ENCODE measurements around the gene FTO.

FTO gene

DNA sequence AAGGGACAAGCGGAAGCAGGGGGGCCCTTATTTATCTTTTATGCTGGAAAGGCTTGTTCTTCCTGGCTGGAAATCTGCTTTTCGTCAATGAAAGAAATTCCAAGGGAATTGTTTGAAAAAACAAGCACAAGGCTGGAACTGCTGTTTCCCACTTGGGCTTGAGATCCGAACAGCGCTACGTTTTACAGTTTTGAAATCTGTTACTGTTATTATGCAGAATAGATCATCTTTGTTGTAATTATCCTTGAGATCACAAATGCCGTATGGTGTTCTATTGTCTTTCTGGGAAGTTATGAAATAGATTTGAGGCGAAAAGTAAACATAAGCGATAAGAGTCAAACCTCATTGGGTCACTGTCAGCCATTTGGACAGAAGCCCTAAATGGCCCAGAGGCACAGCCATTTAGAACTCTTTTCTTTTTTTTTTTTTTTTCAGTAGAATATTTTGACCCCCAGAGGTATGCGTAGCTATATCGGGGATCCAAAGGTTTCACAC, 359.4 kb downstream of the FTO start:
- ChIA-PET POLR2A (ENCODE audit: low non-redundant PET) (interaction anchor here (0.7 kb wide), 1 partner anchor 188 kb away, joined by 3 read pairs; no protein-coding TSS in a partner anchor), CTCF (interaction anchor here (0.6 kb wide), 1 partner anchor 15 kb away, joined by 3 read pairs; no protein-coding TSS in a partner anchor)
- no peak for DNase-seq (ENCODE audit: low spot score)
- TF ChIP-seq, protein P1, sequence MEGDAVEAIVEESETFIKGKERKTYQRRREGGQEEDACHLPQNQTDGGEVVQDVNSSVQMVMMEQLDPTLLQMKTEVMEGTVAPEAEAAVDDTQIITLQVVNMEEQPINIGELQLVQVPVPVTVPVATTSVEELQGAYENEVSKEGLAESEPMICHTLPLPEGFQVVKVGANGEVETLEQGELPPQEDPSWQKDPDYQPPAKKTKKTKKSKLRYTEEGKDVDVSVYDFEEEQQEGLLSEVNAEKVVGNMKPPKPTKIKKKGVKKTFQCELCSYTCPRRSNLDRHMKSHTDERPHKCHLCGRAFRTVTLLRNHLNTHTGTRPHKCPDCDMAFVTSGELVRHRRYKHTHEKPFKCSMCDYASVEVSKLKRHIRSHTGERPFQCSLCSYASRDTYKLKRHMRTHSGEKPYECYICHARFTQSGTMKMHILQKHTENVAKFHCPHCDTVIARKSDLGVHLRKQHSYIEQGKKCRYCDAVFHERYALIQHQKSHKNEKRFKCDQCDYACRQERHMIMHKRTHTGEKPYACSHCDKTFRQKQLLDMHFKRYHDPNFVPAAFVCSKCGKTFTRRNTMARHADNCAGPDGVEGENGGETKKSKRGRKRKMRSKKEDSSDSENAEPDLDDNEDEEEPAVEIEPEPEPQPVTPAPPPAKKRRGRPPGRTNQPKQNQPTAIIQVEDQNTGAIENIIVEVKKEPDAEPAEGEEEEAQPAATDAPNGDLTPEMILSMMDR (conservative IDR thresholded peaks at IDR 0.05; ENCODE audit: low read depth): no peak
- H3K27ac ChIP-seq: no peak overlapping the region

DNA sequence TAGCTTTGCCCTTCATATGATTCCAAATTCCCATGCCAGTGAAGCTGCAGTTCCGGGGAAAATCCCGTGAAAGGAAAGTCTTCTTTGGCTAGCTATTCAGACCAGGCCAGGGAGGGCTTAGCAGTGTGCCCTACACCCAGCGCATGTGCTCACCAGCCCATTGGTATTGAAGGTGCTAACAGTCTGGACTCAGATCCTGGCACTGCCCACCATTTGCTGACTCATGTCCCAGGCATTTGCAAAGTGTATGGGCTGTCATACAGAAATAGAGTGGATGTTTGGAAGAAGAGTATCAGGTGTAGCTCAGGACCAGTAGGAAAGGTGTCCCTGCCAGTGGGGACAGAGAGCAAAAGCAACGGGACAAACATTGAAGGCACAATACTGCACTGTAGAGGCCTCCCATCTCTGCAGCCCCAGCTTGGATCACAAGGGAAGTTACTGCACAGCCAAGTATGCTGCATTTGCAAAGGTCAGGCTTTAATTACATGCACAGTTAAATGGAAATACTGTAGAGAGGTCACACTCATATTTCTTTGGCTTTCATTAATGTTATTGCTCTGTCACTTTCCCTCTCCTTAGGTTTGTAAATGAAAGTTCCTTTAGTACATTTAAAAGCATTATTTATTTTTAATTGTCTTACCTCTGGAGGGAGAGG, 362.6 kb downstream of the FTO start:
- ChIA-PET CTCF (interaction anchor here (0.5 kb wide), 1 partner anchor 298 kb away, joined by 3 read pairs; no protein-coding TSS in a partner anchor), POLR2A (ENCODE audit: low non-redundant PET) (no interaction called here)
- TF ChIP-seq, protein P1 (conservative IDR thresholded peaks at IDR 0.05; ENCODE audit: low read depth): no peak
- DNase-seq (ENCODE audit: low spot score): peak; percentile 60
- no peak overlapping the region for H3K27ac ChIP-seq

DNA sequence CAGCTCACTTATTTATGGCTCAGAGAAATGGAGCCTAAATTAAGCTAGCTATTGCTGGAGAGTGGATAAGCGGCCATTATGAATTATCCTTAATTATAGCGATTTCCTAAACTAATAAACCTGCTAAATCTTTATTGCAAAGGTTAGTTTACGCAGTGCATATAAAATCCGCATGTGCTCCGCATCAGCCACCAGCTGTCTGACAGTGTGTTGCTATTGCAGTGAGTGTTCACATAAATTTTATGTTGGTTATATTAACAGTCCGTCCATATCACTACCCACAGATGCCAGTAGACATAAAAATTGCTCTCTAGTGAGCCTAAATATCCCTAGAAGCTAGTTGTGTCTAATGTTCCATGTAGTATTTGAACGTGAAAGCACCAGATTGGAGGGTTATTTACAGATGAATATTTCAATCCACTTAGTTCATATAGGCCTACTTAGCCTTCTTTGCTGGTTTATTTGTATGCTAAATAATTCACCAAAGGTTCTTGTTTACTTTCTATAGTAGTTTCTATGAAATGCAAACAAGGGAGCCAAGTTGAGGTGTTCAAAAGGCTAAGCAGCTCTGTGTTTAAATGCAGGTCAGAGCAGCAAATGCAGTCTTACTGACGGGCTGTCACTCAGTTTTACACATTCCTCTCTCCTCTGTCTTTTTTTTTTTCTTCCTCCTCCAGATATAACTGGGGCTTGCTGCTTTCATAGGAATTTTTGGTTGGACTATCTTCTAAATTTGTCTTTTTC, 363.5 kb downstream of the FTO start:
- ChIA-PET CTCF (no interaction called here), POLR2A (ENCODE audit: low non-redundant PET) (no interaction called here)
- DNase-seq (ENCODE audit: low spot score): no peak
- TF ChIP-seq, protein P1 (conservative IDR thresholded peaks at IDR 0.05; ENCODE audit: low read depth): no peak
- H3K27ac ChIP-seq: no peak overlapping the region

DNA sequence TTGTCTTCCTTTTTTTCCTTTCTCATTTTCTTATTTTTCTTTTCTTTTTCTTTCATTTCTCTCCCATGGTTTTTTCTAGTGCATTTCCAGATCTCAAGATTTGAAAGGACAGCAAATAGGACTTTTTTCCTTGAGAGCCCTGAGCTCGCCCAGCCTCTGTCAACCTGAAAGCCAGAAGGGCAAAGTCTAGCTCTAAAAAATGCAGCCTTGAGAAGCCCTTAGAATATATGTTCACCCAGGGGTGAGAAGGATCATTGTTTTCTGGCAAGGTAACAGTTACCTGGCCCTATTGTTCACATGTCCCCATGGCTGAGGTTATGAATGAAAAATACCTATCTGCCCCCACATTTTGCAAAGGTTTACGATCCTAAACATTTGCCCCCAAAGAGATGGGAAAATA, 364.3 kb downstream of the FTO start:
- DNase-seq (ENCODE audit: low spot score): no peak
- ChIA-PET POLR2A (ENCODE audit: low non-redundant PET) (no interaction called here), CTCF (no interaction called here)
- TF ChIP-seq, protein P1 (conservative IDR thresholded peaks at IDR 0.05; ENCODE audit: low read depth): no peak
- no peak overlapping the region for H3K27ac ChIP-seq

DNA sequence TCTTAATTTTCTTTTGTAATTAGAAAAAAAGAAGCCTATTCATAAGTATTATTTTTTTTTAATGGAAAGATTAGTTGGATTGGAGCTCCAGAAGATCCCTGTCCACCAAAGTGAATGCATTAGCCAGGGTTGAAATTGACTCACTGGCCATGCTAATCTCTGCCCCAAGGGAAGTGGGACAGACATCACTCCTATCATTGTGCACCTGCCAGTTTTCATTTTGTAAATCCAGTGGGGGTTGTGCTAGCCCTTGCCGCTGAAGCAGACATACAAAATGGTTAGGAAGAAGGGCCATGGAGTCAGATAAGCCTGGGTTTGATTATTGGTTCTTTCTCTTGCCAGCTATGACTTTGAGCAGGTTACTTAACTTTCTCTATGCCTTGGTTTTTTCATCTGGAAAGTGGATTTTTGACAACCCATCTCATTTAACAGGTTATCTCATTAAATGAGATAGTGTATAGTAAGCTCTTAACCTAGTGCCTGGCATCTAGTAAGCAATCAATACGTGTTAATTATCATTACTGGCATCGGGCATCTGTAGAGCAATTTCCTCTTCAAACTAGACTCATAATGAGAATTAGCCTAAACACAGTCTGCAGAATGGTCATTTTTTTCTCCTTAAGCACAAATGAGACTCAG, 365.8 kb downstream of the FTO start:
- ChIA-PET CTCF (interaction anchor here (0.7 kb wide), 1 partner anchor 1017 kb away, joined by 3 read pairs; no protein-coding TSS in a partner anchor), POLR2A (ENCODE audit: low non-redundant PET) (no interaction called here)
- DNase-seq (ENCODE audit: low spot score): no peak
- TF ChIP-seq, protein P1 (conservative IDR thresholded peaks at IDR 0.05; ENCODE audit: low read depth): no peak
- no peak overlapping the region for H3K27ac ChIP-seq

DNA sequence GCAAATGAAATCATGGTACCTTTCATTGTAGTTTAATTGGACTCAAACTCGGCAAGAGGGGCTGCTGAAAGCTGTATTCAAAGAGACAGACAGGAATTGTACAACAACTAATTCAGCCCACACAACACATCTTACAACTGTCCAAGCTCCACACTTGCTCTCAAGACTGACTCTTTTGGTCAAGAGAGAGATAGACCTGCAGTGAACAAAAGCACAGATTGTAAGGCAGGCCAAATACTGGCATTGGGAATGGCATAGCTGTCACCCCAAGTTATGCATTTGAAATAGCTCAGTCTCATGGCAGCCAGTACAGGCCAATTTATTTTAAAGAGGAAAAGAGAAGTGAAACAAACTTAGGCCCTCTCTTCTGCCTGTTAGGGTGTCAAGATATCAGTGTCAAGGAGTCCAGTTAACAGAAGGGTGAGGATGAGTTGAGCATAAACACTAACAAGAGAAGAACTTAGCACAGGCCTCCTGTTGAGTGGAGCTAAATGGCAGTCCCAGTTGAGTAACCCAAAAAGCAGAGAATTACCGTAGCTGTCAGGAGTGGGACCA, 366.9 kb downstream of the FTO start:
- ChIA-PET CTCF (no interaction called here), POLR2A (ENCODE audit: low non-redundant PET) (no interaction called here)
- TF ChIP-seq, protein P1 (conservative IDR thresholded peaks at IDR 0.05; ENCODE audit: low read depth): no peak
- H3K27ac ChIP-seq: no peak overlapping the region
- no peak for DNase-seq (ENCODE audit: low spot score)

Measured in RWPE1 (cell line).